GM19438 (cell line): ENCODE data around the gene HMGB4.
A peak's percentile ranks its signal among the peaks of the same experiment; 100 is the strongest.

ENCODE experiments used
- ATAC-seq: cut with Tn5 transposase; IDR thresholded peaks from one replicate; pipeline ENCODE4 v1.9.1; 2021; ENCODE audit warnings: low read depth; ENCODE audit not compliant: unreplicated experiment

HMGB4 gene

GRCh38 chr1:33895976-33896375 is 32.1 kb downstream of the HMGB4 start:
- no peak for ATAC-seq

- ATAC-seq = no peak
These were observed 33.3 kb downstream of the HMGB4 start for GRCh38 chr1:33897092-33897725.

- no peak for ATAC-seq
These were observed 34.5 kb downstream of the HMGB4 start for GRCh38 chr1:33898406-33898805.

- no peak for ATAC-seq
These were observed 35.0 kb downstream of the HMGB4 start for GRCh38 chr1:33898881-33899280.

GRCh38 chr1:33899746-33900145 is 35.9 kb downstream of the HMGB4 start:
- ATAC-seq = no peak

GRCh38 chr1:33902486-33903209 is 38.8 kb downstream of the HMGB4 start:
- peak; percentile 77 for ATAC-seq

GRCh38 chr1:33903210-33903589 is 39.3 kb downstream of the HMGB4 start:
- ATAC-seq = peak; percentile 76

- no peak for ATAC-seq
These were observed 41.4 kb downstream of the HMGB4 start for GRCh38 chr1:33905241-33905640.

GRCh38 chr1:33906156-33906555 is 42.3 kb downstream of the HMGB4 start:
- ATAC-seq = no peak

- no peak for ATAC-seq
These were observed 44.6 kb downstream of the HMGB4 start for GRCh38 chr1:33908324-33908956.
